Activated effector memory CD4-positive, alpha-beta T cell treated with anti-CD3 and anti-CD28 coated beads, Interleukin-2, amount 50 U/mL, for 16 hours (primary cell): ENCODE measurements around the gene ANG.
"Not testable (repeated sequence)": the region's sequence is repeated elsewhere in the genome, so short reads cannot be mapped to it uniquely, and the experiment has no call there.

Source experiments
- DNase-seq: peaks from one replicate; pipeline ENCODE4 v3.0.0-alpha.2; 2020

ANG gene

DNA sequence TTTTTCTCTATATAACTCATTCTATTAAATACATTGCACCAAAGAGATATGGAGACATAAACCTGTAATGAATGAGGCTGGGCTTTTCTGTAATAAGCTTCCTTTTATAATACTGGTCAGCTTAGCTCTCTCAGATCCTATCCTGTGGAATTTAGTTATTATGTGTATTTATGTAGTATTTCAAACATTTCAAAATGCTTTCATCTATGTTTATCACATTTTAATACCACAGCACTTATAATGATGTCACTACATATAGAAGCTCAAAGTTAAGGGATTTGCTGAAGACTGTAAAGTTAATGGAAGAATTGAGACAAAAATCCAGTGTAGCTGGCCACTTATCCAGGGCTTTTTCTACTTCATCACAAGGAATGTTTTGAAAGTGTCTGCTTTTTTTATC lies 11.4 kb downstream of the ANG start:
- DNase-seq: no peak

DNA sequence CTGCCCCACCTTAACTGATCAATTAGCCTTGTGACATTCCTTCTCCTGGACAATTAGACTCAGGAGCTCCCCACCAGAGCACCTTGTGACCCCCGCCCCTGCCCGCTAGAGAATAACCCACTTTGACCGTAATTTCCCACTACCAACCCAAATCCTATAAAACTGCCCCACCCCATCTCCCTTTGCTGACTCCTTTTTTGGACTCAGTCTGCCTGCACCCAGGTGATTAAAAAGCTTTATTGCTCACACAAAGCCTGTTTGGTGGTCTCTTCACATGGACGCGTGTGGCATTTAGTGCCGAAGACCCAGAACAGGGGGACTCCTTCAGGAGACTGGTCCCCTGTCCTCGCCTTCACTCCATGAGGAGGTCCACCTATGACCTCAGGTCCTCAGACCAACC lies 12.4 kb downstream of the ANG start:
- not testable (repeated sequence) for DNase-seq

DNA sequence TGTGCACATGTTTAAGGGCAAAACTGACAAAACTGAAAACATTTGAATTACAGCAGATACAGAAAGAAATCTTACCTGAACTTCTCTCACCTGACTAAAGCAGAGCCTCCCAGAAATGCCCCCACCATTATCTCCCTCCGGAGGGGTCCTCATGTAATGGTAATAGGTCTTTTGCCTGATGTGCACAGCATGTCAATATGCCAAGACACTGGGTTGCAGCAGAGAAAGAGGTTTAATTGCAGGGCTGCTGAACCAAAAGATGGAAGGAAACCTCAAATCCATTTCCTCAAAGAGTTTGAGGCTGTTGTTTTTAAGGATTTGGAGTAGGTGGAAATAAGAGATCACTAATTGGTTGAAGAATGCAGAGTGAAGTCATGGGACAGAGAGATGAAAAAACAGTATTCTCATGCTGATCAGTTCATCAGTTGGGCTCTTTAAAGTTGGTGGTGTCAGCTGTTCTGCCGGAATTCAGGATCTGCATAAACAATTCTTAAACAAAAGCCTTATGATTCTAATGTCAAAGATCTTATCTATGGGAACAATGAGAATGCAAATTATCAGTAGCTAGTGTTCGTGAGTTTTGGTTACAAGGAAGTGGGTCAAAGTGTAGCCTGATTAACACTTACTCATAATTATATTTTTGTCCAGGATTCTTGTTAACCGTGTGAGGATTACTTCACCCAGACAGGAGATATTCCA lies 18.2 kb downstream of the ANG start:
- DNase-seq: no peak

DNA sequence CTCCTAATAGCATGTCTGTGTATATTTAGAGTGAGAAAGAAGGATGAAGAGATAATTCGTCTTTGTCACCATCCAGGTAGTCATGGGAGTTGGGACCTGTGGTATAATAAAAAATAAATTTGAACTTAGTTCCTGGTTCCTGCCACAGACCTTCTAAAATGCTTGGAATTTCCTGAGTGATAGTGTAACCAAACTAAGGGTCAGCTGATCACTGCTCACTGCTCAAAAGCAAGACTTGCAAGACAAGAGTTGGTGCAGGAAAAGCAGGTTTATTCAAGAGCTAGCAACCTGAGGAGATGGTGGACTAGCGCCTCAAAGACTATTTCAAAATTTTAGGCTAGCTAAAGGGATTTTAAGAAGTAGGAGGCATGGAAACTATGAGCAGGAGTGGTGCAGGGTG lies 19.1 kb downstream of the ANG start:
- DNase-seq: no peak

DNA sequence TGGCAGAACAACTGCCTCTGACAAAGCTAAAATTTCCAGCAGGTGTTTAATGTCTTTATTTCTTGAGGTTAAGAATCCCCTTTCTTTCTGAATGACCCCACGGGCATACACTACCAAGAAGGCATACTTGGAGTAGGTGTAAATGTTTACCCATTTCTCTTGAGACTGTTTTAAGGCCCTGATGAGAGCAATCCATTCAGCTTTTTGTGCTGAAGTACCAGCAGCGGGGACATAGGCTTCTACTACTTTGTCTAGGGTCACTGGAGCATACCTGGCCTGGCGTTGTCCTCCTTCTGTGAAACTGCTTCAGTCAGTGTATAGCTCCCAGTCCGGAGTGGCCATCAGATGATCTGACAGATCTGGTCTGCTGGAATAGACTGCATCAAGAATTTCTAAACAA lies 22.7 kb downstream of the ANG start:
- DNase-seq: no peak

DNA sequence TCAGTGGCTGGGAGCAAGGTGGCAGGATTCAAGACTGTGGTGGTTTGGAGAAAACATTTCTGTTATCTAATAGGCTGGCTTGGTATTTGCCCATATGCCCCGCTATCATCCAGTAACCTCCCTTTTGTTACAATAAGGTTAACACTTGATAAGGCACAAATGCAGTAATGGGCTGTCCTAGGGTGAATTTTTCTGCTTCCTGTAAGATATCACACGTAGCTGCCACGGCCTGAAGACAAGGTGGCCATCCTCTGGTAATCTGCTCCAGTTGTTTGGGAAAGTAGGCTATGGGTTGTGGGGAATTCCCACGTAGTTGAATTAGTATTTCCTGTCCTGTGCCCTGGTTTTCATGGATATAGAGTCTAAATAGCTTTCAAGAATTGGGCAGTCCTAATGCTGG lies 23.1 kb downstream of the ANG start:
- no peak for DNase-seq

DNA sequence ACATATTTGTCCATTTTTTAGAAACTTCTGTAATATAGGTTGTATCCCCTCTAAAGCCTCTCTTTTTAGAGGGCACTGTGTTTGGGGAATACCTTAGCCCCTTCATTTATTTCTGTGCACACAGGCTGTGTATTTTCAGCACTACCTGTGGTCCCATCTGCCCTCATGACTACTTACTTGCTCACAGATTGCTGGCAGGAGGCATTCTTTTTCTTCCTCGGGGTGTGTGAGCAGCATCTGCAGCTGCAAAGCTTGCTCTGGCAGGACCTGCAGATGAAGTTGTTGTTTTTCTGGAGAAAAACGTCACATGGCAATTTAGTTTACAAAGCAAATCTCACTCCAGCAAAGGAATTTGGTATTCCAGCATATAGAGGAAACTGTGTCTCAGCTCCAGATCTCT lies 24.3 kb downstream of the ANG start:
- no peak for DNase-seq

DNA sequence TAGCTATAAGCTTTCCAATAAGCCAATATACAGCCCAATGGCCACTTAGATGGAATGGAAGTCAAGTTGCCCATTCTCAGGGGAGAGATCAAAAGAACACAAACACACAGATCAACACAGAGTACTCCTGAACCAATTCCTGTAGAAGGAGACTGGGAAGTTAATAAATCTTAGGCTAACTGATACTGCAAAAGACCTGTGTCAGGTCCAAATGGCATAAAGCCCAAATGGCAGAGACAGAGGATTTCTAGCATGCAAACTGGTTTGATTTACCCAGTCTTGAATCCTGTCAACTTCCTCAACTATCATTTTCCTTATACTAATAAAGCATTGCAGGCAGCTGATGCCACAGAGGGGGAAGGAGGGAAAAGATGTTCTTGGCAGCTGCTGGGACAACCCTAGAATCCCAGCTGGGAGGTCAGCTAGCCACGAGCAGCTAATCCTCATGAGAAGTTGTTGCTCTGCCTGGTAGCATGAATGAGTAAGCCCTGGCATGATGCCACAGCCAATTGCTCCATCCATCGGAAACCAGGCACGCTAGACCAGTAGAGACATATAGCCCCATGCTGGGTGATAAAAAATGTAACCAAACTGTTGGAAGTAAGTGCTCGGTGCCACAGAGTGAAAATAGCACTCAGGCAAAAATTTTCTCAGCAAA lies 26.2 kb downstream of the ANG start:
- no peak for DNase-seq

DNA sequence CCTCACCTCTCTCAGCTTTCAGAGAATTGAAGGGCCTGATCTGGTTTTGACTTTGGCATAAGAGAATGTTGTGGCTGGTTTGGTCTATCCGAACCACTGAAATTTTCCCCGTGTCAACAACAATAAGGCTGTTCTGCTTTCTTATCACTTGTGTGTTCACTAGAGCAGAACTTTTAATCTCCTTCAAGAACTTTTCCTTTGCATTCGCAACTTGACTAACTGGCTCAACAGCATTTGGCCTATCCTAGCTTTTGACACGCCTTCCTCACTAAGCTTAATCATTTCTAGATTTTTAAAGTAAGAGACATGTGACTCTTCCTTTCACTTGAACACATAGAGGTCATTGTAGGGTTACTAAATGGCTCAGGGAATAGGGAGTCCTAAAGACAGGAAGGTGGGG lies 31.2 kb downstream of the ANG start:
- no peak for DNase-seq

DNA sequence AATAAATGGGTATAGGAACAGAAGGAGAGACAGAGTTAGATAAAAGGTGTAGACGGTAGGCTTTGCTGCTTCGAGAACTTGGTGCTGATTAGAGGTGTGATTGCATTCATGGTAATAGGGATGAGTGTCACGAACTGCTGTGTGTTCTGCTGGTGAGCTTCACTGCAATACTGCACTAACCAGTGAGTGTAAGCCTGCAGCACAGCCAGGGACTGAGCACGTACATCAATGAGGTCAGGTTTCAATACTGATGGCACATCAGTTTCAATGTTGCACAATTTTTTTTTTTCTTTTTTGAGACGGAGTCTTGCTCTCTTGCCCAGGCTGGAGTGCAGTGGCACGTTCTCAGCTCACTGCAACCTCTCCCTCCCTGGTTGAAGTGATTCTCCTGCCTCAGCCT lies 32.2 kb downstream of the ANG start:
- no peak for DNase-seq

DNA sequence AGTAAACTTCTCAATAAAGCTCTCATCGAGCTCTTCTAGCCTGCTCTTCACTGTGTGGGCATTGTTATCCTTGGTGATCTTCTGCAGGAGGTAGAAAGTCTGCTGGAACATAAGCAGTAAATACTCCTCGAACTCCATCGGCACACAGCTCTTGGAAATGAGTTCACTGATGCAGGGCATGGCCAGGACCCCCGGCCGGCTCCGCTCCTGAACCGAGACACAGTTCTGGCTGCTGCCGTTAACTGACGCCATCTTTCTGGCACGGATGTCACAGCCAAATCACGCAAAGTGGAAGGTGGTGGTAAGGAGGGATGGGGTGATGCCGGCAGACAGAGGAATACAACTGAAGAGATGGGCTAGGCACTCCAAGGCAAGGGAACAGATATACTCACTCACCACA lies 33.5 kb downstream of the ANG start:
- no peak for DNase-seq

DNA sequence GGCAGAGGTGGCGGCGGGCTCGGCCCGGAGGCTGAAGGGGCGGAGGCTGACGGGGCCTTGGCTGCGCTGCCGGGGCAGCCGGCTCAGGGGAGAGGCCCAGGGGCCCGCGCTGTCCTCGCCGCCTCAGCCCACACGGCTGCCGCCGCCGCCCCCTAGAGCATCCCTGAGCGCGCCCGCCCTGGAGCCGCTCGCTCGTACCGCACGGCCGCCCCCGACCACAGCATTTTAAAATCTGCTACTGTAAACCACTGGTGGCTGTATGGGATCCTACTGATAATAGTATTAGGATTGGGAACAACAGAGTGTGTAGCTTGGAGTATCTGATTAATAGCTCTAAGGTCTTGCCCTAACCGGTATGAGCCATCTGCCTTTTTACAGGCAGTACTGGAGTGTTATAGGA lies 34.9 kb downstream of the ANG start:
- DNase-seq: no peak

DNA sequence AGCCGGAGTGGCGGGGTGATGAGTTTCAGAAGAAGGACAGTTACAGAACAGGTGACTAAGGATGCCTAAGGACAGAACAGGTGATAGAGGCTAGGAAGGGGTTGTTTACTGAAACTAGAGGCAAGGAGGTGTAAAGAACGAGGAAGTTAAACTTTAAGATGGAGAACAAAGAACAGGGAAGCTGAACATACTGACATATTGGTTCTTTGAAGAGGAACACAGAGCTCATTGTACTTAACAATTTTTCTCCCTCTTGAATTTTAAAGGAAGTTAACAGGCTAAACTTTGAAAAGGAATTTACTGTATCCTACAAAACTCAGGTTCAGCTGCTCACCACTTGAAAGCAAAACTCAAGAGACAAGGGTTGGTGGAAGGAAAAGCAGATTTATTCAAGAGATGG lies 37.6 kb downstream of the ANG start:
- DNase-seq: not testable (repeated sequence)

DNA sequence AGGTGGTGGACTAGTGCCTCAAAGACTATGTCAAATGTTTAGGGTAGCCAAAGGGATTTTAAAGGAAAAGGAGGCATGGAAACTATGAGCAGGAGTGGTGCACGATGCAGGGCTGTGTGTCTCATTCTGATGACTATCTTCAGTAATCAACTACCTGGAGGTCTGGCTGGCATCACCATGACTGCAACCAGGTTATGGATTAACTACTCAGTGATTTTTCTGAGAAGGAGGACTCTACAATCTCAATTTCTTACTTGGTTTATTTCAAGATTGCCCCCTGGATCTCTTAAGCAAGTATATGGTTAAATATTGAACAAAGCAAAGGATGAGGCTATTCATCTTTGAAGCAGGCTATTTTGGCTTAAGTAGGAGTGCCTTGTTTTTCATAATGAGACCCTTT lies 38.0 kb downstream of the ANG start:
- DNase-seq: no peak

DNA sequence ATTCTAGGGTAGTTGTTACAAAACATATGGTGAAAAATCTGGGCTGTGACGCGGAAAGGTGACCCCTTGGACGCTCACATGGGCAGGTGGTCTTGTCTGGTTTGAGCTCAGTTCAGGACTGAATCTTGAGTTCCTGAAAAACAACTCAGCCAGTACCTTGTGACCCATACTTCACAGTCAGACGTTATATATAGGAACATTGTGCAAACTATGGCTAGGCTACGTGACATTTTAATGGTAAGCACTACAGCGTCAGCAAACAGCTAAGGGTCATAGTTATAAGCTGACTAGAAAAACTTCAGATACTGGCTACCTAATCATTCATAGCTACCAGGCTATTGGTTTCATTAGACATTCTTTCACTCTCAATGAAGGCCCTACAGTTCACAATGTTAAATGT lies 42.3 kb downstream of the ANG start:
- DNase-seq: no peak

DNA sequence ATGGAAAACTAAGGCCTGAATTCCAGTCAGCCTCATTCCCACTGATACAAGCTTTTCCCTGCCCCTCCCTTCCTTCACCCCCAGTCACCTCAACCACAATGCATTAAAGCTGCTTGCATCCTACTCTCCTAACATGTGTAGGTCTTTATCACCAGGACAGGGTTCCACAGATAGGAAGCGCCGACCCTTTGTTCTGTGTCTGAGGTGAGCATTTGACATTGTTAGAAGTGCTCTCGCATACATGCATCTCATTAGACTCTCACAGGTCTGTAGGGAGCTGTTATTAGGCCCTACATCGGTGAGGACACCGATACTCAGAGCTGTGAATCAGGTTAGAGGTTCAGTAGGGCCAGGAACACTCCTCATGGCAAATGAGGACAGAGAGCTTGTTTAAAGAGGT lies 43.9 kb downstream of the ANG start:
- DNase-seq: no peak

DNA sequence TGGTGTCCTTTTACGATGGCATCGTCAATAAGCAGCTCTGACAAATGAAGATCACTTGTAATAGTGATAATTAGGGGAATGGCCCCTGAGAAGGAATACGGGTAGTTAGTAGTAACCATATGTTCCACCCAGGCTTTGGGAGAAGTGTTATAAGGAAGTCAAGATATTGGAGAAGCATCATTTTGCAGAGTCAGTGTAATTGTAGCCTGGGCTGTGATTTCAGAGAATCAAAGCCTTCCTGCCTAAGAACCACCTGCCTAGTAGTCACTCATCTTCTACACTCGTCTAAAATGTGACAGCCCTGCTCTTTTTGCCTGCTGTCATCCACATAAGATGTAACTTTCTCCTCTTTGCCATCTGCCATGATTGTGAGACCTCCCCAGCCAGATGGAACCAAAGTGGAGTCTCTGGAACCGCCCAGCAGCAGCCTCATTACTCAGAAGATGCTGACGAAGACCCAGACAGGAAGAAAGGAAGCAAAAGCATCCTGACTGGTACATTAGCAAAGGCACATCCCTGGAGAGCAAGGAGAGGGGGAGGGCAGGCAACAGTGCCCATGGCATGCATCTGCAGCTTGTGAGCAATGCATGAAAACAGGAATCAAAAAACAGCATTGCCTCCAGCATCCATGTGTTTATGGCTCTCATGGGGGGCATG lies 44.5 kb downstream of the ANG start:
- no peak for DNase-seq

DNA sequence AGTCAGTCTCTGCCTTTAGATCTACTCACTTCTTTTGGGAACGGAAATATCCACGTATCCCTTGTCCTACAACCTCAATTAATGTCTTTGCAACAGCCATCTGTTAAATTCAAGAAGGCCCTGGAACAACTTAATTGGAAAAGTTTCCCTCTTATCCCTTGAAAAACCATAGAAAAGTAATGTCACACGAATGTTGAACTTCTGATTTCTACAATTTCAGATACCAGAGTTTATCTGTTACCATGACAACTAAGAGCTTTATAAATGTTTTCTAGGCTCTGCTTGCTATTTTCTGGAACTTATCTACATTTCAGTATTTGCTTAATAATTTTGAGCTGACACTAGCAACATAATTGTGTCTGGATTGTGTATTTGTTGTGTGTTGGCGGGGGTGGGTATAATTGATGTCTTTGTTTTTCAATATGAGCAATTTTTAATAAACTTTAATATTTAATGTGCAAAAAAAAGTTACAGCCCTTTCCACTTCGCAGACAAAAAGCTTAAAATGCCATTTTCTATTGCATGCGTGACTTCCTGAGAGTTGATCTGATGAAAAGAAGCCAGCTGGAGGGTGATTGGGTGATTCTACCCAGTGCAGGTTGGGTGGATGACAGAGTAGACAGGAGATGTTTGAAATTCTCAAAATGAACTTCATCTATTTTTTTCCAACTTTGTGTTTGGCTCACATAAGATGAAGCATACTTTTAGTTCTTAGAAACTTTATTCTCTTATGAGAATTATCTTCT lies 45.3 kb downstream of the ANG start:
- no peak for DNase-seq

DNA sequence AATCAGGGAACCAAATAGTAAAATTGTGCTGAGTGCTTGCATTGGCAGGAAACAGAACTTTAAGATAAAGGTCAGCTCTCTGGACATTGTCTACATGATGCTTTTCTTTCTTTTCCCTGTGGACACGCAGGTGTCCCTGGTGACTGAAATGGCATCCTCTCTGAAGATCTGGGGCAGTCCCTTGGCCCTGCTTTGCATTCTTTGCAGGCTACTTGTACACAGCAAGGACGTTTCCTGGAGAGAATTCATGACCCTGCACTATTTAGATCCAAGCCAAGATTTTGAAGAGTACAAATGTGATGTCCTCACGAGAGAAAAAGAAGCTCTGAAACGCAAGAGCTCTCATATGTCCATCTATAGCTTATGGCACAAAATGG lies 45.9 kb downstream of the ANG start:
- DNase-seq: no peak

DNA sequence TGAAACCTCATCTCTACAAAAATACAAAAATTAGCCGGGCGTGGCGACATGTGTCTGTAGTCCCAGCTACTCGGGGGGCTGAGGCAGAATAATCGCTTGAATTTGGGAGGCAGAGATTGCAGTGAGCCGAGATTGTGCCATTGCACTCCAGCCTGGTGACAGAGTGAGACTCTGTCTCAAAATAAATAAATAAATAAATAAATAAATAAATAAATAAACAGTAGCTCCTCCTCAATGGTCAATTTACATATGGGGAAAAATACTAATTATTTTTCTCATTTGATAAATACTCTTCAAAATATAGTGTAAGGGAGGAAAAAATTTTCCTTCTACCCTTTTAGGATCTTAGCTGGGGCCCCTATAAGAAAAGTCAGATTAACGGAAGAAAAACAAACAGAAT lies 49.7 kb downstream of the ANG start:
- not testable (repeated sequence) for DNase-seq

DNA sequence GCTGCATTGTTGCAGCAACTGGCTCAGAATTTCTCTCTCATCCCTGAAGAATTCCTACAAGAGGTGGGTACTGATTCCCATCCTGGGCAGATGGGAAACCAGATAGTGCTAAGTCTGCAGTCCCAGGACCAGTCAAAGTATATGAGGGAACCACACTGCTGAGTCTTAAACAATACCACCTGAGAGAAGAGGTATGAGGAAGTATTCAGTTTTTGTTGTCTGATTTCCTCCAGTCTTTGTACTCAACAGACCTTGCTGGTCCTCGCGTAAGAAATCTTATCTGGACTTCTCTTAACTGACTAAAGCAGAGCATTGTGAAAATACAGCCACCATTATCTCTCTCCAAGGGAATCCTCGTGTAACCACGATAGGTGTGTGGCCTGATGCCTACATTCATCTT lies 53.6 kb downstream of the ANG start:
- DNase-seq: no peak

DNA sequence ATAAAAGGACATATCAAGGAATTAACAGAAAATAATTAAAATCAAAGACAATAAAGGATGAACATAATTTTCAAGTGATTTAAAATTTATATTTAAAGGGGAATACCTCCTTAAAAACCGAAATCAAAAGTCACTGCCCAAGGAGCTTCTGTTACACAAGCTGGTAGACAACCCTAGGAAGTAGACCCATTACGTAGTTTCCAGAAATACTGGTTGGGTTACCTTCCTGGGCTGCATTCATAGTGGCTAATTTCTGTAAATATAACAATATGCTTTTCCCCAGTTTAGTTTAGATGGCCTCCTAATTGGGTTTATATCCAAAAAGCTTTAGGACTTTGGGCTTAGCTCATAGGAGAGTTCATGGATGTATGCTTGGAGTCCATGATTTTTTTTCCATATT lies 55.0 kb downstream of the ANG start:
- no peak for DNase-seq
